ENCODE measurements around the gene JAGN1.
A peak's percentile ranks its signal among the peaks of the same experiment; 100 is the strongest.
"Not testable (repeated sequence)": the region's sequence is repeated elsewhere in the genome, so short reads cannot be mapped to it uniquely, and the experiment has no call there.

JAGN1 gene

DNA sequence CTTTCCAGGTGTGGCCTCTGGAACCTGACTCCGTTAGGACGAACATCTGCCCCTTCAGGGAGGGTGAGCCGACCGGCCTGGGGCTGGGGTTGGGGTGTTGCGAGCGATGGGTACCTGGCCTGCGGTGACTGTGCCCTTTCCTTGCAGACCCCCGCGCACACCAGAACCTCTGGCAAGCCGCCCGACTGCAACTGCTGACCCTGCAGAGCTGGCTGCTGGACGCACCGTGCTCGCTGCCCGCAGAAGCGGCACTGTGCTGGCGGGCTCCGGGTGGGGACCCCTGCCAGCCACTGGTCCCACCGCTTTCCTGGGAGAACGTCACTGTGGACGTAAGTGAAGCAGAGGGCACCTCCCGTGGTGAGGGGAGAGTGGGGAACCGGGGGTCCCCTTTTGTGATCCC is 37.7 kb downstream of the JAGN1 start:
- DNase-seq: no peak

DNA sequence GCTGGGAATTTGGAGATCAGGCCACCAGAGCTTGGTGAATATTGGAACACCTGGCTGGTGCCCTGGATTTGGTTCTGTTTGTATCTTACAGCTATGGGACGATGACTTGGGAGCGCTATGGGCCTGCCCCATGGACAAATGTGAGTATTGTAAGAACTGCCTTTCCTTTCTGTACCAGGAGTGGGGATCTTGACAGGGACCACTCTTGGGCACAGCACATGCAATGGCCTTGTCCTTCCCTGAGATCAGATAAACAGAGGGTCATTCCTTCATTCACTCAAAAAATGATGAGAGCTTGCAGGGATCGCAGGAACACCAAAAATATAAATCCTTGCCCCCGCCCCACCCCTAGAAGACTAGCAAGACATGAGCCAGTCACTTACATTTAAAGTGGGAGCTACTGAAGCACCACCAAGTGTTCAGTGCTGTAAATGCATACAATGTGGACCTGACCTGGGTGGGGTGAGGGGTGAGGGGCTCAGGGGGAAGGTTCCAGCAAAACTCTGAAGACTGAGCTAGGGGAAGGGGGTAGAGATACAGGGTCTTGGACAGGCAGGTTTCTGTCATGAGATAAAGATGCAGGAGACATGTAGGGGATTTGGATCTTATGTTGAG is 40.5 kb downstream of the JAGN1 start:
- DNase-seq: peak; percentile 18

DNA sequence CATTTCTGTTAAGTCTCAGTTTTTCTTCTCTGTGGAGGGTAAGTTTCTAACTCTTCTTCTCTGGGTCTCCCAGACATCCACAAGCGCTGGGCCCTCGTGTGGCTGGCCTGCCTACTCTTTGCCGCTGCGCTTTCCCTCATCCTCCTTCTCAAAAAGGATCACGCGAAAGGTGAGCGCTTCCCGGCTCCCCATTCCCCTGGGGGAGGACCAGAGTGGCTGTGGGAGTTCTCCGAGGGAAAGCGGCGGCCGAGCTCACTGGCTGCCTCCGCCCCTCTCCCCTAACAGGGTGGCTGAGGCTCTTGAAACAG is 42.1 kb downstream of the JAGN1 start:
- DNase-seq: no peak

DNA sequence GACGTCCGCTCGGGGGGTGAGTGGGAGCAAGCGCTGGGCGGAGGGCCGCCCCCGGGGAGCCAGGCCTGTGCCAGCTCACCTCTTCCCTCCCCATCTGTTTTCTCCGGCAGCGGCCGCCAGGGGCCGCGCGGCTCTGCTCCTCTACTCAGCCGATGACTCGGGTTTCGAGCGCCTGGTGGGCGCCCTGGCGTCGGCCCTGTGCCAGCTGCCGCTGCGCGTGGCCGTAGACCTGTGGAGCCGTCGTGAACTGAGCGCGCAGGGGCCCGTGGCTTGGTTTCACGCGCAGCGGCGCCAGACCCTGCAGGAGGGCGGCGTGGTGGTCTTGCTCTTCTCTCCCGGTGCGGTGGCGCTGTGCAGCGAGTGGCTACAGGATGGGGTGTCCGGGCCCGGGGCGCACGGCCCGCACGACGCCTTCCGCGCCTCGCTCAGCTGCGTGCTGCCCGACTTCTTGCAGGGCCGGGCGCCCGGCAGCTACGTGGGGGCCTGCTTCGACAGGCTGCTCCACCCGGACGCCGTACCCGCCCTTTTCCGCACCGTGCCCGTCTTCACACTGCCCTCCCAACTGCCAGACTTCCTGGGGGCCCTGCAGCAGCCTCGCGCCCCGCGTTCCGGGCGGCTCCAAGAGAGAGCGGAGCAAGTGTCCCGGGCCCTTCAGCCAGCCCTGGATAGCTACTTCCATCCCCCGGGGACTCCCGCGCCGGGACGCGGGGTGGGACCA is 42.6 kb downstream of the JAGN1 start:
- peak; percentile 85 for DNase-seq

DNA sequence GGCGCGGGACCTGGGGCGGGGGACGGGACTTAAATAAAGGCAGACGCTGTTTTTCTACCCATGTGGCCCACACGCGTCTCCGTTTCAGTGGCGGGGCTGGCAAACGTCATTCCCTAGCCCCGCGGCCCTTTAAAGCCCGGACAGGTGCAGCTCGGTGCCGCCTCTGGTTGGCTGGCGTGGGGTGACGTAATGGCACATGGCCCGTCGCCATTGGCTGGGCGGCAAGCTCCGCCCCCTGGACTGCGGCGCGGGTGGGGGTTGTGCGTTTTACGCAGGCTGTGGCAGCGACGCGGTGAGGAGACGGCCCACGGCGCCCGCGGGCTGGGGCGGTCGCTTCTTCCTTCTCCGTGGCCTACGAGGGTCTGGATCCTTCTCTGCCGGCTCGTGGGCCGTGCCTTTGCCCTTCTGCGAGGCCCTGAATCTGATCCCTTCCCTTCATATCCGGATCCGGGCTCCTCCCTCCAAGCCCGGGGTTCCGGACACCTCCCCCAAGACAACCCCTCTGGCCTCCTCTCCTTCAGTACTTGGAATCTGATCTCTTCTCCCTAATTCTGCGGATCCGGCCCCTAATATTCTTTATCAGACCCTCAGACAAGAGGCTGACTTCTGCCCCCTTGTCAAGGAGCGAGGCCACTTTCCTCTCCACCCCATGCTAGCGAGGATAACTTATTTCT is 43.3 kb downstream of the JAGN1 start, which contains the start of gene CRELD1:
TSS of gene CRELD1 (plus strand) at position 274 of the 674 bp plus-strand sequence. CDS start 605 bp downstream, outside the sequence.
- DNase-seq: peak; percentile 97

DNA sequence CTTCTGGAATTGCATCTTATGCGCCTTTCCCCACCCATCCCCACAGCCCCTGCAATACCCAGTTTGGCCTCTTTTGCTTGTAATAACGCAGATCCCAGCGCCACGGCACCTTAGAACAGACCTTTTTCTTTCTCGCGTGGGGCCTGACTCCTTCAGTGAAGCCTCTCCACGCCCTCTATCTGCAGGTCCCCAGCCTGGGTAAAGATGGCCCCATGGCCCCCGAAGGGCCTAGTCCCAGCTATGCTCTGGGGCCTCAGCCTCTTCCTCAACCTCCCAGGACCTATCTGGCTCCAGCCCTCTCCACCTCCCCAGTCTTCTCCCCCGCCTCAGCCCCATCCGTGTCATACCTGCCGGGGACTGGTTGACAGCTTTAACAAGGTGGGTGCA is 43.8 kb downstream of the JAGN1 start:
- DNase-seq: no peak

DNA sequence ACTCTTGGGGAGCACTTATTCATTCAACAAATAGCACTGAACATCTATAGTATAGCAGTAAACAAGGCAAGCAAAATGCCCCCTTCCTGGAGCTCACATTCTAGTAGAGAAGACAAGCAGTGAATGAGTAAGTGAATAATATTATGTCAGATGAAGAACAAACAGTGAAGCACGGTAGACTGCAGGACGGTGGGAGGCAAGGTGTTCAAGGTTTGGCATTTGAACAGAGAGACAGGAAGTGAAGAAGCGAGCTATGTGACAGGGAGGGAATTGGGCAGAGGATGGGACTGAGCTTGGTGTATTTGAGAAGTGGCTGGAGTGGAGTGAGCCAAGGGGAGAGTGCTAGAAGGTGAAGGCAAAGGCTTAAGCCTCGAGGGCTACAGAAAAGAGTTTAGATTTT is 44.6 kb downstream of the JAGN1 start:
- DNase-seq: no peak

DNA sequence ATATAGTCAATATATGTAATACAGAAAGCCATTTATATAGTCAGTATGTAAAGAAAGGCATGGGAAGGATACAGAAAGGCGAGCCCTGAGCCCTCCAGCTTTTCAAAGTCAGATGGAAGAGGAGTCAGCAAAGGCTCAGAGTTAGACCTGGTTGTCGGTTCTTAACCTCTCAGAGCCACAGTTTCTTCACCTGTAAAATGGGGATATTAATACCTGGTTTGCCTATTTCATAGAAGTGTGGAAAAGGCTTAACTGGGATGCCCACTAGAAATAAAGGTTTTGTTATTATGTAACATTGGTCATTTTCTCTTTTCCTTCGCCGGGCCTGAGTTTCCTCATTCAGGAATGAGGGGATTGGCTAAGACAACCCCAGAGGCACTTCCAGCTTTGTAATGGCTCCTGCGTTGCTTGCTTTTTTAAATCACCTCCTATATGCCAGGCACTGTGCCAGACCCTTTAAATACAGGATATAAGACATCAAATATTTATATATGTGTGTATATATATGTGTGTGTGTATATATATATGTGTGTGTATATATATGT is 45.6 kb downstream of the JAGN1 start:
- DNase-seq: no peak

DNA sequence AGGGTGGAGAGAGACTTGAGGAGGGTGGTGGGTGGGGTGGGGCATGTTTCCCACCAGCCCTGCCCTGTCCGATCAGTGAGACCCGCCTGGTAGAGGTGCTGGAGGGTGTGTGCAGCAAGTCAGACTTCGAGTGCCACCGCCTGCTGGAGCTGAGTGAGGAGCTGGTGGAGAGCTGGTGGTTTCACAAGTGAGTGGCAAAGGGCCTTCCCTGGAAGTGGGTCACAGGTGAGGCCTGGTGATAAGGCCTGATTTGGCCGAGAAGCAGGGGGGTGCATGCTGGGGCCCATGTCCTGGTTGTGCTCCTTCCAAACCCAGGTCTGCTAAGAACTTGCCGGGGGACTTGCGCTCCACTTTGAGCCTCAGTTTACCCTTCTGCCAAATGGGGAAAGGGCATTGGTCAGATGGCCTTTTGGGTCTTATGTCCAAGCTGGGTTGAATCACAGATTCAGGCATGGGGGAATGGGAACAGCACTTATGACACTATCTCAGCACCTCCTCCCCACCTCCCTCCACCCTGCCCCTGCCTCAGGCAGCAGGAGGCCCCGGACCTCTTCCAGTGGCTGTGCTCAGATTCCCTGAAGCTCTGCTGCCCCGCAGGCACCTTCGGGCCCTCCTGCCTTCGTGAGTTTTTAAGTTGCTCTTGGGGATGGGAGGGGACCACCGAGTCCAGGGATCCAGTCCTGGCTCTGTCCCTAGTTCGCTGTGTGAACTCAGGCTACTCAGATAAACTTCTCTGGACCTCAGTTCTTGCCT is 47.3 kb downstream of the JAGN1 start:
- DNase-seq: no peak

DNA sequence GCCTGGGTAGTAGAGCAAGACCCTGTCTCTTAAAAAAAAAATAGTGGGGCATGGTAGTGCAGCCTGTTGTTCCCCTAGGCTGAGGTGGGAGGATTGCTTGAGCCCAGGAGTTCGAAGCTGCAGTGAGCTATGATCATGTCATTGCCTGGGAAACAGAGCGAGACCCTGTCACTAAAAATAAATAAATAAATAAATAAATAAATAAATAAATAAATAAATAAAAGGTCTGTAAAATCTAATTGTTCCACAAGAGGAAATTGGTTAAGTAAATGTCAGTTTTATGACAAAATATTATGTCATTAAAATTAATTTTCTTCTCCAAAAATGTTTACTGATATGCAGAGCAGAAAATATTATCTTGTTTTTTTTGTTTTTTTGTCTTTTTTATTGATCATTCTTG is 48.6 kb downstream of the JAGN1 start:
- no peak for DNase-seq

DNA sequence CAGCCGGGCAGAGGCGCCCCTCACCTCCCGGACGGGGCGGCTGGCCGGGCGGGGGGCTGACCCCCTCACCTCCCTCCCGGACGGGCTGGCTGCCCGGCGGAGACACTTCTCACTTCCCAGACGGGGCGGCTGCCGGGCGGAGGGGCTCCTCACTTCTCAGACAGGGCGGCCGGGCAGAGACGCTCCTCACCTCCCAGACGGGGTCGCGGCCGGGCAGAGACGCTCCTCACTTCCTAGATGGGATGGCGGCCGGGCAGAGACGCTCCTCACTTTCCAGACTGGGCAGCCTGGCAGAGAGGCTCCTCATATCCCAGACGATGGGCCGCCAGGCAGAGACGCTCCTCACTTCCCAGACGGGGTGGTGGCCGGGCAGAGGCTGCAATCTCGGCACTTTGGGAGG is 49.5 kb downstream of the JAGN1 start:
- DNase-seq: not testable (repeated sequence)

DNA sequence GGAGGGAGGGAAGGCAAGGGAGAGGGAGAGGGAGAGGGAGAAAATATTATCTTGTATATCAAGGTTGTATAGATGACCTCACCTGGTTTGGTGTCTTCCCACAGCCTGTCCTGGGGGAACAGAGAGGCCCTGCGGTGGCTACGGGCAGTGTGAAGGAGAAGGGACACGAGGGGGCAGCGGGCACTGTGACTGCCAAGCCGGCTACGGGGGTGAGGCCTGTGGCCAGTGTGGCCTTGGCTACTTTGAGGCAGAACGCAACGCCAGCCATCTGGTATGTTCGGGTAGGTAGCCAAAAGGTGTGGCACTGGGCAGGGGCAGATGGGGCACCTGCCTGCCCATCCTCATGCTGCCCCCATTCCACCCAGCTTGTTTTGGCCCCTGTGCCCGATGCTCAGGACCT is 50.3 kb downstream of the JAGN1 start:
- DNase-seq: no peak

DNA sequence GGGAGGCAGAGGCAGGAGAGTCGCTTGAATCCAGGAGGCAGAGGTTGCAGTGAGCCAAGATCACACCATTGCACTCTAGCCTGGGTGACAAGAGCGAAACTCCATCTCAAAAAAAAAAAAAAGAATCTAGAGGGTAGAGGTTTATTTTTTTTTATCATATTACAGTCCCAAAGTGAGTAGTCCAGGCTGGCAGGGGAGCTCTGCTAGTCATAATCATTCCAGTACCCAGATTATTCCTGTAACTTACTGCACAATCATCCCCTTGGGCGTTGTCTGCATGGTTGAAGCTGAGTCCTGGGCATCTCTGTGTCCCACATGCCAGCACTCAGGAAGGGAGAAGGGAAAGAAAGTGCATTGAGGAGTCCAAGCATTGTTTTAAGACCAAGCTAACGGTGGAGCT is 51.8 kb downstream of the JAGN1 start:
- DNase-seq: no peak

DNA sequence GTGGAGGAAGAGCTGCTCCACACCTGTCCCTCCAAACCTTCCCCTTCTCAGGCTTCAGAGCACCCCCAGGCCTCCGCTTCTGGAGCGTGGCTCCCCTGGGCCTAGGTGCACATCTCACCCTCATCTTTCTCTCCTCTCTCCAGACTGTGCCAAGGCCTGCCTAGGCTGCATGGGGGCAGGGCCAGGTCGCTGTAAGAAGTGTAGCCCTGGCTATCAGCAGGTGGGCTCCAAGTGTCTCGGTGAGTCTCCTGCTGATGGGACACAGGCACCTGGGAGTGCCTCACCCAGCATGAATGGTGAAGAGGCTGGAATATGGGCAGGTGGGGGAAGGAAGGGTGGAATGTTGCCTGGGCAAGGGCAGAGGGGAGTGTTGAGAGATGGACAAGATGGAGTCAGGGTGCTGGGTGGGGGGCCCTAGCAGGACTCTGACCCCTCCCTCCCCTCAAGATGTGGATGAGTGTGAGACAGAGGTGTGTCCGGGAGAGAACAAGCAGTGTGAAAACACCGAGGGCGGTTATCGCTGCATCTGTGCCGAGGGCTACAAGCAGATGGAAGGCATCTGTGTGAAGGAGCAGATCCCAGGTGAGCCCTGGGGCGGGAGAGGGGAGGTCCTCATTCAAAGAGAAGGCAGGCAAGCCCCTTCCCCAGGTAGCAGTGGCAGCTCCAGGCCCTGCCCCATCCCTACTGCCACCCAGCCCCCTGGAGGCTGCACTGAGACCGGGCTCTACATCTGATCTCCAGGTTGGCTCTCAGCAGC is 52.7 kb downstream of the JAGN1 start:
- DNase-seq: no peak
